Activated CD8-positive, alpha-beta memory T cell treated with anti-CD3 and anti-CD28 coated beads, Interleukin-2, amount 10 ng/mL, durations not matched to agents 7 days and 5 days (primary cell): ENCODE data around the gene RFX4. TPM values are rescaled to one million over a fixed set of nuclear protein-coding genes. Genes with fewer than 3 reads are reported as not detected.

Experiments
- ATAC-seq: fragments of 150-1000 bp; cut with Tn5 transposase; one replicate; pipeline ENCODE4 v1.10.0; 2021; ENCODE audit warnings: moderate library complexity
- CTCF ChIA-PET: fragments of 350-600 bp; sonication (Branson Sonifier 250); formaldehyde crosslinking; loops from one replicate; lab custom pipeline; 2021; ENCODE audit warnings: antibody characterized with exemption; lab: Charles Lee
- DNase-seq: peaks from one replicate; pipeline ENCODE4 v3.0.0-alpha.2; 2020
- H3K27ac Mint-ChIP-seq: one replicate; pipeline ENCODE4 v1.8.0; 2021; ENCODE audit warnings: mild to moderate bottlenecking, mixed read lengths
- H3K27me3 Mint-ChIP-seq: one replicate; pipeline ENCODE4 v1.8.0; 2021; ENCODE audit warnings: mixed read lengths
- H3K36me3 Mint-ChIP-seq: one replicate; pipeline ENCODE4 v1.8.0; 2021; ENCODE audit warnings: mild to moderate bottlenecking, mixed read lengths
- H3K4me1 Mint-ChIP-seq: one replicate; pipeline ENCODE4 v1.8.0; 2021; ENCODE audit warnings: mixed read lengths
- H3K4me3 Mint-ChIP-seq: one replicate; pipeline ENCODE4 v1.8.0; 2021; ENCODE audit warnings: mild to moderate bottlenecking, moderate library complexity, mixed read lengths
- H3K9me3 Mint-ChIP-seq: one replicate; pipeline ENCODE4 v1.8.0; 2022; ENCODE audit warnings: low read depth, mixed read lengths
- total RNA-seq, 2 experiments: library from RNA; stranded (reverse); gene quantifications; one replicate each; pipeline ENCODE4 v1.2.3, GENCODE V29; 2021

RFX4 gene
- total RNA-seq, result not detected

GRCh38 chr12:106582641-106583230 is at the start of gene RFX4:
Gene RFX4, plus strand, starts transcription at chr12:106583004. Its CDS starts 317 bp downstream, at chr12:106583321.
- Mint-ChIP-seq H3K27ac (peak within 1 kb of the TSS; percentile 52), H3K9me3 (no peaks in the 10 kb centered on the region), H3K4me1 (peaks cover 28% of the 10 kb centered on the region), H3K4me3 (peak within 1 kb of the TSS; percentile 52), H3K27me3 (peaks cover 87% of the 10 kb centered on the region), H3K36me3 (no peaks in the 10 kb centered on the region)
- ATAC-seq (no peak), DNase-seq (no peak)
- CTCF ChIA-PET, result no interaction called here

GRCh38 chr12:106541201-106541600 is 41.6 kb upstream of the RFX4 start:
- H3K27ac Mint-ChIP-seq, result no peak overlapping the region
- H3K9me3 Mint-ChIP-seq, result peaks cover 2% of the 10 kb centered on the region
- ATAC-seq (no peak), DNase-seq (no peak)
- no peaks in the 10 kb centered on the region for H3K4me1 Mint-ChIP-seq
- peaks cover 8% of the 10 kb centered on the region for H3K27me3 Mint-ChIP-seq
- CTCF ChIA-PET, result no interaction called here
- no peak overlapping the region for H3K4me3 Mint-ChIP-seq
- no peaks in the 10 kb centered on the region for H3K36me3 Mint-ChIP-seq

- no peak for ATAC-seq
- no peak overlapping the region for H3K27ac Mint-ChIP-seq
- no peak for DNase-seq
- H3K27me3 Mint-ChIP-seq, result peaks cover 21% of the 10 kb centered on the region
- no peak overlapping the region for H3K4me3 Mint-ChIP-seq
- peaks cover 1% of the 10 kb centered on the region for H3K36me3 Mint-ChIP-seq
- H3K9me3 Mint-ChIP-seq, result peaks cover 11% of the 10 kb centered on the region
- CTCF ChIA-PET, result no interaction called here
- no peaks in the 10 kb centered on the region for H3K4me1 Mint-ChIP-seq
These were observed 31.4 kb upstream of the RFX4 start for GRCh38 chr12:106551410-106551809.

- no peaks in the 10 kb centered on the region for H3K4me1 Mint-ChIP-seq
- no peak for ATAC-seq
These were observed 30.6 kb upstream of the RFX4 start for GRCh38 chr12:106552228-106552627.

GRCh38 chr12:106564678-106565329 is 18.0 kb upstream of the RFX4 start:
- no peaks in the 10 kb centered on the region for H3K4me1 Mint-ChIP-seq
- H3K36me3 Mint-ChIP-seq, result no peaks in the 10 kb centered on the region
- DNase-seq (no peak), ATAC-seq (no peak)
- CTCF ChIA-PET, result no interaction called here
- H3K4me3 Mint-ChIP-seq, result no peak overlapping the region
- H3K27ac Mint-ChIP-seq, result no peak overlapping the region
- H3K27me3 Mint-ChIP-seq, result peaks cover 52% of the 10 kb centered on the region
- H3K9me3 Mint-ChIP-seq, result peaks cover 5% of the 10 kb centered on the region

More at GRCh38 chr12:106552228-106552627, 30.6 kb upstream of the RFX4 start:
- no peak overlapping the region for H3K27ac Mint-ChIP-seq
- H3K27me3 Mint-ChIP-seq, result peaks cover 19% of the 10 kb centered on the region
- no peak for DNase-seq
- H3K9me3 Mint-ChIP-seq, result peaks cover 11% of the 10 kb centered on the region
- peaks cover 1% of the 10 kb centered on the region for H3K36me3 Mint-ChIP-seq
- CTCF ChIA-PET, result no interaction called here
- H3K4me3 Mint-ChIP-seq, result no peak overlapping the region

GRCh38 chr12:106566771-106567170 is 16.0 kb upstream of the RFX4 start:
- CTCF ChIA-PET, result no interaction called here
- DNase-seq (no peak), ATAC-seq (no peak)
- no peaks in the 10 kb centered on the region for H3K9me3 Mint-ChIP-seq
- no peak overlapping the region for H3K27ac Mint-ChIP-seq
- peaks cover 51% of the 10 kb centered on the region for H3K27me3 Mint-ChIP-seq
- no peaks in the 10 kb centered on the region for H3K4me1 Mint-ChIP-seq
- no peak overlapping the region for H3K4me3 Mint-ChIP-seq
- H3K36me3 Mint-ChIP-seq, result no peaks in the 10 kb centered on the region

- no peaks in the 10 kb centered on the region for H3K4me1 Mint-ChIP-seq
- CTCF ChIA-PET, result no interaction called here
- peaks cover 43% of the 10 kb centered on the region for H3K27me3 Mint-ChIP-seq
- H3K27ac Mint-ChIP-seq, result no peak overlapping the region
- ATAC-seq (no peak), DNase-seq (no peak)
- H3K9me3 Mint-ChIP-seq, result no peaks in the 10 kb centered on the region
- H3K36me3 Mint-ChIP-seq, result no peaks in the 10 kb centered on the region
- H3K4me3 Mint-ChIP-seq, result no peak overlapping the region
These were observed 9.6 kb upstream of the RFX4 start for GRCh38 chr12:106573239-106573638.

GRCh38 chr12:106576848-106577247 is 6.0 kb upstream of the RFX4 start:
- H3K36me3 Mint-ChIP-seq, result no peaks in the 10 kb centered on the region
- H3K4me3 Mint-ChIP-seq, result no peak overlapping the region
- CTCF ChIA-PET, result no interaction called here
- H3K27ac Mint-ChIP-seq, result no peak overlapping the region
- peaks cover 58% of the 10 kb centered on the region for H3K27me3 Mint-ChIP-seq
- no peaks in the 10 kb centered on the region for H3K9me3 Mint-ChIP-seq
- DNase-seq, result no peak
- no peak for ATAC-seq
- H3K4me1 Mint-ChIP-seq, result peaks cover under 1% of the 10 kb centered on the region

- DNase-seq (no peak), ATAC-seq (no peak)
- peaks cover 23% of the 10 kb centered on the region for H3K4me1 Mint-ChIP-seq
- no peaks in the 10 kb centered on the region for H3K36me3 Mint-ChIP-seq
- H3K27ac Mint-ChIP-seq, result no peak overlapping the region
- peaks cover 77% of the 10 kb centered on the region for H3K27me3 Mint-ChIP-seq
- no peak overlapping the region for H3K4me3 Mint-ChIP-seq
- CTCF ChIA-PET, result no interaction called here
- no peaks in the 10 kb centered on the region for H3K9me3 Mint-ChIP-seq
These were observed 1.9 kb upstream of the RFX4 start for GRCh38 chr12:106580671-106581508.

- Mint-ChIP-seq H3K27ac (peak overlapping the region; percentile 39), H3K9me3 (no peaks in the 10 kb centered on the region), H3K36me3 (no peaks in the 10 kb centered on the region), H3K4me1 (peaks cover 25% of the 10 kb centered on the region), H3K4me3 (no peak overlapping the region), H3K27me3 (peaks cover 84% of the 10 kb centered on the region)
- ATAC-seq, result no peak
- no peak for DNase-seq
- CTCF ChIA-PET, result no interaction called here
These were observed 1.1 kb upstream of the RFX4 start for GRCh38 chr12:106581543-106582248.

- H3K4me1 Mint-ChIP-seq, result peaks cover 27% of the 10 kb centered on the region
- H3K9me3 Mint-ChIP-seq, result no peaks in the 10 kb centered on the region
- H3K27ac Mint-ChIP-seq, result peak overlapping the region; percentile 39
- CTCF ChIA-PET, result no interaction called here
- no peaks in the 10 kb centered on the region for H3K36me3 Mint-ChIP-seq
- ATAC-seq (no peak), DNase-seq (no peak)
- no peak overlapping the region for H3K4me3 Mint-ChIP-seq
- H3K27me3 Mint-ChIP-seq, result peaks cover 87% of the 10 kb centered on the region
These were observed 584 bp upstream of the RFX4 start for GRCh38 chr12:106582249-106582591.

GRCh38 chr12:106583242-106584103 is 669 bp downstream of the RFX4 start:
- Mint-ChIP-seq H3K27me3 (peaks cover 93% of the 10 kb centered on the region), H3K36me3 (no peaks in the 10 kb centered on the region), H3K4me3 (peak overlapping the region; percentile 52), H3K27ac (peak overlapping the region; percentile 18), H3K9me3 (no peaks in the 10 kb centered on the region), H3K4me1 (peaks cover 28% of the 10 kb centered on the region)
- CTCF ChIA-PET, result no interaction called here
- DNase-seq, result no peak
- peak; percentile 30 for ATAC-seq
